Right renal pelvis (tissue), 4 donors: ENCODE measurements around the gene EID2B. TPM values are rescaled to one million over a fixed set of nuclear protein-coding genes. Genes with fewer than 3 reads are reported as not detected.

Source experiments
- DNase-seq, 4 donors: peaks; one replicate each; pipeline ENCODE4 v3.0.0-alpha.2; 2013; ENCODE audit warnings: low read depth in 4 of 4, low spot score in 3 of 4, missing footprints in 1 of 4
- polyA plus RNA-seq, 4 donors: library from polyadenylated mRNA; unstranded; fragments of 120-200 nt; gene quantifications; one replicate each; pipeline ENCODE4 v1.2.1, GENCODE V29; 2013; ENCODE audit not compliant: insufficient read length in 4 of 4

Gene EID2B
- polyA plus RNA-seq, 4 donors, result 3.7 to 5.1 (median 4.3) TPM

- no peak for DNase-seq
Measured at GRCh38 chr19:39501340-39501739, 31.3 kb downstream of the EID2B start.

- DNase-seq, result no peak
Measured at GRCh38 chr19:39500543-39500942, 32.1 kb downstream of the EID2B start.

DNA sequence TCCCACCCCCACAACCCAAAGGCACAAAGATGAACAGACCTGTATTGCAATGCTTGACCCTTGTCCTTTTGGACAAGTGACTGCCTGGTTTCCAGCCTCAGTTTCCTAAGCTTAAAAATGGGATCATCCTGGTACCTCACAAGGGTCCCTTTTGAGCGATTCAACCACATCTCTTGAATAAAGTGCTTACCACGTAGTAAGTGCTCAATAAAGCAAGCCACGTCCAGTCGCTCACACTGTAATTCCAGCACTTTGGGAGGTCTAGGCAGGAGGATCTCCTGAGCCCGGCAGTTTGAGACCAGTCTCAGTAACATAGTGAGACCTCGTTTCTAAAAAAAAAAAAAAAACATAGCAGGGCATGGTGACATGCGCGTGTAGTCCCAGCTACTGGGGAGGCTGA, 32.7 kb downstream of the EID2B start:
- DNase-seq, result no peak

GRCh38 chr19:39498798-39499642, 33.6 kb downstream of the EID2B start, which contains the start of gene DLL3:
DLL3 (plus strand) TSS chr19:39498947; CDS start chr19:39498975, 28 bp downstream.
- DNase-seq, result no peak

- DNase-seq, result no peak
Measured at GRCh38 chr19:39497996-39498797, 34.5 kb downstream of the EID2B start.

DNA sequence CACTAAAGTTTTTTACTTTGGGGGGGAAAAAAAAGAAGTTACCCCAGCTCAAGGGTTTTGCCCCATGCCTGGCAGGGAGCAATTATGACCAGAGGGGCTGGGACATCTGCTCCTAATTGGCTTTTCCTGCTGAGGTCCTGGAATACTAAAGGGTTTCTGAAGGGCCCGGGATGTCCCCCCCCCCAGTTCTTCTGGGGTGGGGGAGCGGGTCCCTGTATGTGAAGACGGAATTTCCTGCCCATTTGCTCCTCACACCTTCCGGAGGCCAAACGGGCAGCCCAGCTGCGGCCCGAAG, 35.0 kb downstream of the EID2B start:
- no peak for DNase-seq

GRCh38 chr19:39496063-39496462, 36.6 kb downstream of the EID2B start:
- DNase-seq, result no peak

DNA sequence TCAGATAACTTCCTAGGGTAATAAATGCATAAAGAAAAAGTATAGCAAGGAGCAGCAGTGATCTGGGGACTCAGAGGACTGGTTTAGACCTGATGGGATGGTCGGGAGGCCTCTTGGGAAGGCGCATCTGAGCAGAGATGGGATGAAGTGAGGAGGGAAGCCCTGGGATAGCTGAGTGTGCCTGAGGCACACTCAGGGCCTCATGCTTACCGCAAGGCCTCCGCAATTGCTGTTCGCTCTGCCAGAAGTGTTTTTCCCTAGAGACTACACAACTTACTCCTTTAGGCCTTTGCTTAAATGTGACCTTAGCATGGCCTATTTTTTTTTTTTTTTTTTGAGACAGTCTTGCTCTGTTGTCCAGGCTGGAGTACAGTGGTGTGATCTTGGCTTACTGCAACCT, 38.0 kb downstream of the EID2B start:
- DNase-seq, result no peak

DNA sequence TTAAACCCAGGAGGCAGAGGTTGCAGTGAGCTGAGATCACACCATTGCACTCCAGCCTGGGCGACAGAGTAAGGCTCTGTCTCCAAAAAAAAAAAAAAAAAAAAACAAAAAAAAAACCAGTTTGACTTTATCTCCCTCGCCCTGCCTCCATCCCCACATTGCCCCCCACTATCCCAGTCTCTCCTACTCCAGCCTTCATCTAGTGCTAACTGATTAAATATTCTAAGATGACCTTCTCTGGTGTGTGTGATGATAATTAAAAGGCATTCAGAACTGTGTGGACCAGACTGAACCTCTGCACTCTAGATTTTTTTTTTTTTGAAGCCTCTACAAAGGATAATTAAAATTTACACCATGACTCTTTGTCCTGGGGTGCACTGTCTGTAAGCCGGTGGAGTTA, 39.9 kb downstream of the EID2B start:
- DNase-seq, result no peak

DNA sequence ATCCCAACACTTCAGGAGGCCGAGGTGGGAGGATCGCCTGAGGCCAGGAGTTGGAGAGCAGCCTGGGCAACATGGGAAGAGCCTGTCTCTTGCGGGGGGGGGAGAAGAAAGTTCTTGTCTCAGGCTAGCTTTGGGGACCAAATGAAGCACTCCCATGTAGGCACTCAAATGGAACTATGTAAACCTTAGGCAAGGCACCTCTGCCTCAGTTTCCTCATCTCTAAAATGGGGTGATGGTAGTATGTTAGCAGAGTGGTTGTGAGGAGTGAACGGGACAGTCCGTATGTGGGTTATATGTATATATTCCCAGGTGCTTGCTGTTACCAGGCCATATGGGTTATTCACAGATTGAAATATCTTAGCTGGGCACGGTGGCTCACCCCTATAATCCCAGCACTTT, 40.4 kb downstream of the EID2B start:
- DNase-seq, result no peak

DNA sequence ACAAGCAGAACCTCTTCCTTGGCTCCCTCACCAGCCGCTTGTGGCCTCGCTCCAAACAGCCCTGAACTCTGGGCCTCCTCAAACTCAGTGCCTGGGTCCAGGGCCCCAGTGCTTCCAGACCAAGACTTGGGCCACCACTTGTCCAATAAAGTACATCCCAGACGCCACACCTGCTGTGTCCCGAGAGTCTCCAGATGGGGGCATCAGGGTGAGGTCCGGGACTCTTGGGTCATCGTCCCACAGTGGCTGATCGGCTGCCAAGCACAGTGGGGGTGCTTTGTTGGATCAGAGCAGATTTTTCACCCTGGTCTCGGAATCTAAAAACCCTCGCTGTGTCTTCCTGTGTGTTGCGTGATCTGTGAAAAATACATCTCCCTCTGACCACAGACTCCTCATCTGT, 42.9 kb downstream of the EID2B start:
- no peak for DNase-seq

- DNase-seq, result no peak
Measured at GRCh38 chr19:39483141-39483540, 49.5 kb downstream of the EID2B start.

- no peak for DNase-seq
Measured at GRCh38 chr19:39481676-39482075, 51.0 kb downstream of the EID2B start.

DNA sequence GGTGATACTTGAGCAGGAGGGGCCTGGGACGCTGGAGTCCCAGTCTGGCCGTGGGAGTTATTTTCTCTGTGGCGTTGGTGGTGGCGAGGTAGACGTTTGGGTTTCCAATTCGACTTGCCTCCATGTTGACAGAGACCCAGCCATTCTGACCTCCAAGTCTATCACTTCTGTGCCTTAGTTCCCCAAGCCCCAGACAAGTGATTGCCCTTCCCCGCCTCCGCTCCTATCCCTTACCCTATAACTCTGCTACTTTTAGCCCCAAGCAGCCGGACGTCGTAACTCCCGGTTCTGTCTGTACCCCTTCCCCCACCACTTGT, 51.5 kb downstream of the EID2B start:
- DNase-seq, result no peak

Other genes with a start within 250 kb of the EID2B start
- not detected for gene IFNL1, start 236.4 kb downstream of the EID2B start, polyA plus RNA-seq
- 1 to 10 TPM; 1.4 to 2.5 (median 1.7) TPM for gene LRFN1, start 212.0 kb downstream of the EID2B start, polyA plus RNA-seq
- gene GMFG, start 196.8 kb downstream of the EID2B start, polyA plus RNA-seq, result 10 to 100 TPM; 24.6 to 29.2 (median 25.3) TPM
- gene SAMD4B, start 190.4 kb downstream of the EID2B start, polyA plus RNA-seq, result 100 to 1,000 TPM; 106 to 136 (median 107) TPM
- 10 to 100 TPM; 66.5 to 70.6 (median 68.6) TPM for gene PAF1, start 141.7 kb downstream of the EID2B start, polyA plus RNA-seq
- gene MED29, start 141.5 kb downstream of the EID2B start, polyA plus RNA-seq, result 10 to 100 TPM; 41.5 to 48.2 (median 43.1) TPM
- gene ZFP36, start 126.0 kb downstream of the EID2B start, polyA plus RNA-seq, result 10 to 100 TPM; 20.3 to 59.1 (median 38.2) TPM
- gene PLEKHG2, start 120.2 kb downstream of the EID2B start, polyA plus RNA-seq, result 10 to 100 TPM; 62.9 to 89.6 (median 84.1) TPM
- gene RPS16, start 96.9 kb downstream of the EID2B start, polyA plus RNA-seq, result 1,000 to 10,000 TPM; 1,088 to 1,343 (median 1,270) TPM
- gene SUPT5H, start 87.3 kb downstream of the EID2B start, polyA plus RNA-seq, result 100 to 1,000 TPM; 124 to 139 (median 138) TPM
- gene TIMM50, start 52.0 kb downstream of the EID2B start, polyA plus RNA-seq, result 10 to 100 TPM; 69.7 to 81.3 (median 73.9) TPM
- gene DLL3, start 33.9 kb downstream of the EID2B start, polyA plus RNA-seq, result under 1 TPM; 0.48 to 0.78 (median 0.65) TPM
- gene SELENOV, start 17.7 kb downstream of the EID2B start, polyA plus RNA-seq, result 1 to 10 TPM; 4.0 to 8.3 (median 6.2) TPM
- gene EID2, start 7.3 kb upstream of the EID2B start, polyA plus RNA-seq, result 10 to 100 TPM; 20.7 to 25.4 (median 22.6) TPM
- not detected for gene LGALS13, start 69.7 kb upstream of the EID2B start, polyA plus RNA-seq
- not detected for gene LGALS16, start 123.1 kb upstream of the EID2B start, polyA plus RNA-seq
- gene LGALS14, start 171.6 kb upstream of the EID2B start, polyA plus RNA-seq, result not detected
- gene CLC, start 205.2 kb upstream of the EID2B start, polyA plus RNA-seq, result 1 to 10 TPM; 1.2 to 4.2 (median 1.7) TPM
- gene LEUTX, start 246.0 kb upstream of the EID2B start, polyA plus RNA-seq, result not detected